Activated CD8-positive, alpha-beta T cell treated with anti-CD3 and anti-CD28 coated beads for 36 hours (primary cell): Measurements from ENCODE around the gene MYO15B. TPM values are rescaled to one million over a fixed set of nuclear protein-coding genes. Genes with fewer than 3 reads are reported as not detected.

Source experiments
- ATAC-seq: fragments of 200-7000 bp; cut with Tn5 transposase; one replicate; pipeline ENCODE4 v1.10.0; 2021; ENCODE audit warnings: mild to moderate bottlenecking, moderate library complexity
- CTCF ChIA-PET: fragments of 350-600 bp; sonication (Branson Sonifier 250); formaldehyde crosslinking; loops from one replicate; lab custom pipeline; 2021; ENCODE audit warnings: antibody characterized with exemption; lab: Charles Lee
- POLR2A ChIA-PET: fragments of 350-600 bp; sonication (Branson Sonifier 250); formaldehyde crosslinking; loops from one replicate; lab custom pipeline; 2021; ENCODE audit warnings: antibody characterized with exemption; lab: Charles Lee
- DNase-seq: peaks from one replicate; pipeline ENCODE4 v3.0.0-alpha.2; 2020
- H3K27ac Mint-ChIP-seq: one replicate; pipeline ENCODE4 v1.8.0; 2021; ENCODE audit warnings: mild to moderate bottlenecking, mixed read lengths
- H3K27me3 Mint-ChIP-seq: one replicate; pipeline ENCODE4 v1.8.0; 2021; ENCODE audit warnings: mixed read lengths
- H3K36me3 Mint-ChIP-seq: one replicate; pipeline ENCODE4 v1.8.0; 2021; ENCODE audit warnings: low read depth, mixed read lengths
- H3K4me1 Mint-ChIP-seq: one replicate; pipeline ENCODE4 v1.8.0; 2021; ENCODE audit warnings: low read depth, mixed read lengths
- H3K4me3 Mint-ChIP-seq: one replicate; pipeline ENCODE4 v1.8.0; 2021; ENCODE audit warnings: mild to moderate bottlenecking, moderate library complexity, mixed read lengths
- H3K9me3 Mint-ChIP-seq: one replicate; pipeline ENCODE4 v1.8.0; 2021; ENCODE audit warnings: mixed read lengths
- CTCF ChIP-seq: fragments of 200-600 bp; IDR thresholded peaks from one replicate; pipeline ENCODE4 v1.8.0; 2022; ENCODE audit warnings: antibody characterized with exemption, mild to moderate bottlenecking
- intact Hi-C: fragments of 100-400 bp; cut with micrococcal nuclease; formaldehyde crosslinking; loops from one replicate; pipeline ENCODE4 v1.10.0; 2022
- total RNA-seq, 2 experiments: library from RNA; stranded (reverse); gene quantifications; one replicate each; pipeline ENCODE4 v1.2.3, GENCODE V29; 2021

The MYO15B gene
- total RNA-seq, 2 experiments from 2014 or later: 24.9 to 28.7 TPM

- intact Hi-C loops: no loop called here
- no peaks in the 10 kb centered on the region for H3K4me1 Mint-ChIP-seq
- H3K27me3 Mint-ChIP-seq: no peaks in the 10 kb centered on the region
- no peak for TF ChIP-seq CTCF
- H3K36me3 Mint-ChIP-seq: peaks cover 18% of the 10 kb centered on the region
- POLR2A ChIA-PET: no interaction called here
- DNase-seq (no peak), ATAC-seq (no peak)
- no peak overlapping the region for H3K27ac Mint-ChIP-seq
- CTCF ChIA-PET: interaction anchor here (0.8 to 8.0 kb wide), 6 partner anchors 9 to 95 kb away, joined by 3 to 79 read pairs (median 12); partner anchors contain the start of genes RECQL5, SAP30BP and SMIM5
- H3K4me3 Mint-ChIP-seq: no peak overlapping the region
- no peaks in the 10 kb centered on the region for H3K9me3 Mint-ChIP-seq
Measured at GRCh38 chr17:75658237-75658636, 70.6 kb downstream of the MYO15B start.

DNA sequence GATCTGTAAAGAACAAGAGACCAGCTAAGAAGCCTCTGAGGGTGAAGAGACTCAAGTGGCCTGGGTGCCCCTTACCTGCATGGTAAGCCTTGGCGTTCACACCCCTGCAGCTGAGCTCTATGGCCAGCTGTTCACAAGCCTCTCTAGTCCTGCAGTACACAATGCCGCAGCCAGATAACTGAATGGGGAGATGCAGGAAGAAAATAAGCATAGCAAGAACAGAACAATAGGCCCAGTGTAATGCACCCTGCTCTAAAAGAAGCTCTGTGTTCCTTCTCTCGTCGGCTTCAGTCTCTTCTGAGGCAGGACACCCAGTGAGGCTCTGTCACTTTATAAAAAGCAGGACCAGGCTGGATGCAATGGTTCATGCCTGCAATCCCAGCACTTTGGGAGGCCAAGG, 73.9 kb downstream of the MYO15B start:
- Mint-ChIP-seq H3K27ac (no peak overlapping the region), H3K9me3 (no peaks in the 10 kb centered on the region), H3K27me3 (no peaks in the 10 kb centered on the region), H3K4me3 (no peak overlapping the region), H3K36me3 (peaks cover 21% of the 10 kb centered on the region), H3K4me1 (peaks cover 15% of the 10 kb centered on the region)
- ChIA-PET POLR2A (interaction anchor here (1.2 kb wide), 2 partner anchors 11 to 22 kb away, joined by 3 read pairs; no protein-coding TSS in a partner anchor), CTCF (interaction anchor here (0.8 to 3.6 kb wide), 6 partner anchors 13 to 92 kb away, joined by 3 to 13 read pairs (median 4); partner anchors contain the start of gene SMIM5)
- no peak for ATAC-seq
- no peak for DNase-seq
- no peak for TF ChIP-seq CTCF
- intact Hi-C loops: no loop called here

- Mint-ChIP-seq H3K9me3 (no peaks in the 10 kb centered on the region), H3K4me3 (no peak overlapping the region), H3K27me3 (no peaks in the 10 kb centered on the region), H3K4me1 (peaks cover 15% of the 10 kb centered on the region), H3K27ac (no peak overlapping the region), H3K36me3 (peaks cover 15% of the 10 kb centered on the region)
- no peak for TF ChIP-seq CTCF
- intact Hi-C loops: no loop called here
- POLR2A ChIA-PET: interaction anchor here (1.2 kb wide), 2 partner anchors 10 to 21 kb away, joined by 3 read pairs; no protein-coding TSS in a partner anchor
- DNase-seq (no peak), ATAC-seq (no peak)
- CTCF ChIA-PET: interaction anchor here (0.8 to 3.6 kb wide), 4 partner anchors 30 to 91 kb away, joined by 3 to 13 read pairs (median 5); partner anchors contain the start of gene SMIM5
Measured at GRCh38 chr17:75662511-75662910, 74.9 kb downstream of the MYO15B start.

DNA sequence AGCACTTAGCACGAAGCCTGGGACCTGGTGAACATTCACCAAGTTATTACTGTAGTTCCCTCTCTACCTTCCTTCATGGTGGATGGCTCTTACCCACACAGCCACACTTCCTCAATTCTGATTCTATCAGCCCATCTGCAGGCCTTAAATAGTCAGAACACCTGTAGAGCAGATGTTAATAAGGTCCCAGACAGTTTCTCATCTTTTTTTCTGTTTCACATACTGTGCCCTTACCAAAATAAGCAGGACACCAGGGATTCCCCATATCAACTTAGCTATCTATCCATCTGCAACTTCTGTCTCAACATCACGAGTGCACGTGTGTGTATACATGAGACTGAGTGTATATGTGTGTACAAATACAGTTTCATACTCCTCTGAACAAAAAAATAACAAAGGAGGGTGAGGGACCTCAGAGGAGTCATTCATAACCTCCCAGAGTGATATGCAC, 76.5 kb downstream of the MYO15B start:
- ATAC-seq: no peak

More for the DNA sequence above, 76.5 kb downstream of the MYO15B start:
- Mint-ChIP-seq H3K4me3 (no peak overlapping the region), H3K27ac (no peak overlapping the region), H3K36me3 (peaks cover 22% of the 10 kb centered on the region), H3K4me1 (peaks cover 23% of the 10 kb centered on the region), H3K9me3 (no peaks in the 10 kb centered on the region), H3K27me3 (no peaks in the 10 kb centered on the region)
- POLR2A ChIA-PET: interaction anchor here (1.1 kb wide), 1 partner anchor 14 kb away, joined by 3 read pairs; no protein-coding TSS in a partner anchor
- intact Hi-C loops: no loop called here
- DNase-seq: no peak
- CTCF ChIA-PET: interaction anchor here (4.6 kb wide), 1 partner anchor 31 kb away, joined by 23 read pairs; the partner anchor contains the start of gene SMIM5
- no peak for TF ChIP-seq CTCF
